Activated CD8-positive, alpha-beta memory T cell treated with anti-CD3 and anti-CD28 coated beads, Interleukin-2, amount 10 ng/mL, durations not matched to agents 7 days and 5 days (primary cell): Measurements from ENCODE around the gene STING1. TPM values are rescaled to one million over a fixed set of nuclear protein-coding genes. Genes with fewer than 3 reads are reported as not detected.
"Not testable (repeated sequence)": the region's sequence is repeated elsewhere in the genome, so short reads cannot be mapped to it uniquely, and the experiment has no call there.

Source experiments
- ATAC-seq: fragments of 150-1000 bp; cut with Tn5 transposase; one replicate; pipeline ENCODE4 v1.10.0; 2021; ENCODE audit warnings: moderate library complexity
- CTCF ChIA-PET: fragments of 350-600 bp; sonication (Branson Sonifier 250); formaldehyde crosslinking; loops from one replicate; lab custom pipeline; 2021; ENCODE audit warnings: antibody characterized with exemption; lab: Charles Lee
- DNase-seq: peaks from one replicate; pipeline ENCODE4 v3.0.0-alpha.2; 2020
- H3K27ac Mint-ChIP-seq: one replicate; pipeline ENCODE4 v1.8.0; 2021; ENCODE audit warnings: mild to moderate bottlenecking, mixed read lengths
- H3K27me3 Mint-ChIP-seq: one replicate; pipeline ENCODE4 v1.8.0; 2021; ENCODE audit warnings: mixed read lengths
- H3K36me3 Mint-ChIP-seq: one replicate; pipeline ENCODE4 v1.8.0; 2021; ENCODE audit warnings: mild to moderate bottlenecking, mixed read lengths
- H3K4me1 Mint-ChIP-seq: one replicate; pipeline ENCODE4 v1.8.0; 2021; ENCODE audit warnings: mixed read lengths
- H3K4me3 Mint-ChIP-seq: one replicate; pipeline ENCODE4 v1.8.0; 2021; ENCODE audit warnings: mild to moderate bottlenecking, moderate library complexity, mixed read lengths
- H3K9me3 Mint-ChIP-seq: one replicate; pipeline ENCODE4 v1.8.0; 2022; ENCODE audit warnings: low read depth, mixed read lengths
- total RNA-seq, 2 experiments: library from RNA; stranded (reverse); gene quantifications; one replicate each; pipeline ENCODE4 v1.2.3, GENCODE V29; 2021

STING1 gene
- total RNA-seq, 2 experiments from 2014 or later, result 103 to 115 TPM

- H3K4me1 Mint-ChIP-seq, result peaks cover 18% of the 10 kb centered on the region
These were observed 11.7 kb upstream of the STING1 start for GRCh38 chr5:139494256-139494655.

GRCh38 chr5:139492700-139493192 is 10.2 kb upstream of the STING1 start:
- H3K4me3 Mint-ChIP-seq, result no peak overlapping the region
- CTCF ChIA-PET, result interaction anchor here (0.8 kb wide), 1 partner anchor 70 kb away, joined by 3 read pairs; no protein-coding TSS in a partner anchor
- H3K4me1 Mint-ChIP-seq, result peaks cover 27% of the 10 kb centered on the region
- H3K27me3 Mint-ChIP-seq, result no peaks in the 10 kb centered on the region
- DNase-seq (no peak), ATAC-seq (no peak)
- H3K36me3 Mint-ChIP-seq, result no peaks in the 10 kb centered on the region
- no peaks in the 10 kb centered on the region for H3K9me3 Mint-ChIP-seq
- no peak overlapping the region for H3K27ac Mint-ChIP-seq

More at GRCh38 chr5:139494256-139494655, 11.7 kb upstream of the STING1 start:
- H3K36me3 Mint-ChIP-seq, result no peaks in the 10 kb centered on the region
- CTCF ChIA-PET, result interaction anchor here (1.1 to 2.6 kb wide), 2 partner anchors 12 to 23 kb away, joined by 3 to 10 read pairs; partner anchors contain the start of gene STING1
- ATAC-seq (no peak), DNase-seq (no peak)
- no peak overlapping the region for H3K4me3 Mint-ChIP-seq
- no peak overlapping the region for H3K27ac Mint-ChIP-seq
- H3K9me3 Mint-ChIP-seq, result no peaks in the 10 kb centered on the region
- peaks cover under 1% of the 10 kb centered on the region for H3K27me3 Mint-ChIP-seq

GRCh38 chr5:139488260-139488659 is 5.7 kb upstream of the STING1 start:
- H3K27ac Mint-ChIP-seq, result peak overlapping the region; percentile 44

GRCh38 chr5:139486201-139486600 is 3.6 kb upstream of the STING1 start:
- DNase-seq (no peak), ATAC-seq (no peak)
- Mint-ChIP-seq H3K36me3 (peaks cover 5% of the 10 kb centered on the region), H3K27ac (no peak overlapping the region), H3K4me1 (peaks cover 24% of the 10 kb centered on the region), H3K9me3 (no peaks in the 10 kb centered on the region), H3K27me3 (no peaks in the 10 kb centered on the region), H3K4me3 (no peak overlapping the region)
- CTCF ChIA-PET, result interaction anchor here (0.8 to 1.2 kb wide), 2 partner anchors 27 to 64 kb away, joined by 4 read pairs; no protein-coding TSS in a partner anchor

More at GRCh38 chr5:139488260-139488659, 5.7 kb upstream of the STING1 start:
- H3K4me3 Mint-ChIP-seq, result no peak overlapping the region
- ATAC-seq (peak; percentile 61), DNase-seq (no peak)
- H3K9me3 Mint-ChIP-seq, result no peaks in the 10 kb centered on the region
- no peaks in the 10 kb centered on the region for H3K27me3 Mint-ChIP-seq
- CTCF ChIA-PET, result interaction anchor here (1.4 to 2.4 kb wide), 2 partner anchors 24 to 66 kb away, joined by 3 to 8 read pairs; no protein-coding TSS in a partner anchor
- H3K4me1 Mint-ChIP-seq, result peaks cover 19% of the 10 kb centered on the region
- H3K36me3 Mint-ChIP-seq, result no peaks in the 10 kb centered on the region

- DNase-seq, result not testable (repeated sequence)
These were observed 291 bp upstream of the STING1 start for GRCh38 chr5:139482890-139483208.

GRCh38 chr5:139481580-139482049 is 943 bp downstream of the STING1 start:
- CTCF ChIA-PET, result interaction anchor here (0.5 to 3.4 kb wide), 19 partner anchors 8 to 284 kb away, joined by 3 to 24 read pairs (median 4); partner anchors contain the start of genes DNAJC18, SMIM33 and SPATA24
- DNase-seq, result peak; percentile 57
- no peaks in the 10 kb centered on the region for H3K27me3 Mint-ChIP-seq

More at GRCh38 chr5:139482890-139483208, 291 bp upstream of the STING1 start:
- CTCF ChIA-PET, result interaction anchor here (0.5 to 3.4 kb wide), 18 partner anchors 9 to 283 kb away, joined by 3 to 24 read pairs (median 4); partner anchors contain the start of genes DNAJC18 and SPATA24
- Mint-ChIP-seq H3K4me3 (peak overlapping the region; percentile 89), H3K4me1 (peaks cover 33% of the 10 kb centered on the region), H3K36me3 (peaks cover 23% of the 10 kb centered on the region), H3K27ac (peak overlapping the region; percentile 98)
- ATAC-seq, H3K27me3 Mint-ChIP-seq, H3K9me3 Mint-ChIP-seq: not testable (repeated sequence)

GRCh38 chr5:139481122-139481533 is 1.4 kb downstream of the STING1 start:
- Mint-ChIP-seq H3K4me1 (peaks cover 39% of the 10 kb centered on the region), H3K4me3 (peak overlapping the region; percentile 89), H3K9me3 (no peaks in the 10 kb centered on the region), H3K27me3 (no peaks in the 10 kb centered on the region), H3K27ac (peak overlapping the region; percentile 98), H3K36me3 (peaks cover 27% of the 10 kb centered on the region)
- no peak for DNase-seq
- CTCF ChIA-PET, result interaction anchor here (0.5 to 3.4 kb wide), 12 partner anchors 8 to 76 kb away, joined by 3 to 24 read pairs (median 6); partner anchors contain the start of genes DNAJC18 and SMIM33
- ATAC-seq, result peak; percentile 7

More at GRCh38 chr5:139481580-139482049, 943 bp downstream of the STING1 start:
- Mint-ChIP-seq H3K4me1 (peaks cover 35% of the 10 kb centered on the region), H3K9me3 (no peaks in the 10 kb centered on the region), H3K36me3 (peaks cover 25% of the 10 kb centered on the region), H3K27ac (peak overlapping the region; percentile 98), H3K4me3 (peak overlapping the region; percentile 89)
- no peak for ATAC-seq

GRCh38 chr5:139479729-139480128 is 2.8 kb downstream of the STING1 start:
- Mint-ChIP-seq H3K4me1 (peaks cover 53% of the 10 kb centered on the region), H3K36me3 (peaks cover 38% of the 10 kb centered on the region)
- DNase-seq, ATAC-seq, H3K27ac Mint-ChIP-seq, H3K9me3 Mint-ChIP-seq, H3K4me3 Mint-ChIP-seq, H3K27me3 Mint-ChIP-seq: not testable (repeated sequence)
- CTCF ChIA-PET, result interaction anchor here (0.6 to 1.6 kb wide), 4 partner anchors 33 to 138 kb away, joined by 3 to 8 read pairs (median 3); no protein-coding TSS in a partner anchor

GRCh38 chr5:139478657-139479423 is 3.7 kb downstream of the STING1 start:
- ATAC-seq, H3K4me3 Mint-ChIP-seq, DNase-seq, H3K9me3 Mint-ChIP-seq, H3K27me3 Mint-ChIP-seq: not testable (repeated sequence)
- H3K36me3 Mint-ChIP-seq, result peaks cover 38% of the 10 kb centered on the region
- H3K27ac Mint-ChIP-seq, result peak overlapping the region; percentile 1
- H3K4me1 Mint-ChIP-seq, result peaks cover 61% of the 10 kb centered on the region
- CTCF ChIA-PET, result interaction anchor here (1.2 to 1.6 kb wide), 2 partner anchors 34 to 56 kb away, joined by 3 to 8 read pairs; no protein-coding TSS in a partner anchor

GRCh38 chr5:139475865-139476617 is 6.5 kb downstream of the STING1 start:
- ATAC-seq (no peak), DNase-seq (no peak)
- H3K27me3 Mint-ChIP-seq, result no peaks in the 10 kb centered on the region
- CTCF ChIA-PET, result interaction anchor here (1.0 to 1.3 kb wide), 3 partner anchors 14 to 37 kb away, joined by 3 to 4 read pairs (median 3); partner anchors contain the start of gene DNAJC18
- H3K9me3 Mint-ChIP-seq, result no peaks in the 10 kb centered on the region
- peaks cover 33% of the 10 kb centered on the region for H3K36me3 Mint-ChIP-seq
- no peak overlapping the region for H3K4me3 Mint-ChIP-seq
- peak overlapping the region; percentile 84 for H3K27ac Mint-ChIP-seq
- peaks cover 63% of the 10 kb centered on the region for H3K4me1 Mint-ChIP-seq

- H3K4me3 Mint-ChIP-seq, result no peak overlapping the region
- DNase-seq (no peak), ATAC-seq (peak; percentile 48)
- peak overlapping the region; percentile 84 for H3K27ac Mint-ChIP-seq
- H3K4me1 Mint-ChIP-seq, result peaks cover 63% of the 10 kb centered on the region
- CTCF ChIA-PET, result interaction anchor here (1.0 to 1.3 kb wide), 5 partner anchors 14 to 52 kb away, joined by 3 to 7 read pairs (median 4); partner anchors contain the start of gene DNAJC18
- peaks cover 24% of the 10 kb centered on the region for H3K36me3 Mint-ChIP-seq
- H3K9me3 Mint-ChIP-seq, result no peaks in the 10 kb centered on the region
- no peaks in the 10 kb centered on the region for H3K27me3 Mint-ChIP-seq
These were observed 7.4 kb downstream of the STING1 start for GRCh38 chr5:139474890-139475791.
